Gastrocnemius medialis (tissue), 4 donors: Measurements from ENCODE around the gene PROC. TPM values are rescaled to one million over a fixed set of nuclear protein-coding genes. Genes with fewer than 3 reads are reported as not detected.

Experiments
- ATAC-seq, 2 donors: fragments of 150-250 bp; one replicate each; pipeline ENCODE4 v1.9.1; 2016
- DNase-seq, 2 donors: peaks; one replicate each; pipeline ENCODE4 v3.0.0-alpha.2; 2019
- H3K27ac ChIP-seq, 4 donors: fragments of 200-600 bp; sonication (generic); 1 replicate in 1 of 4; 2 replicates in 3 of 4; pipeline ENCODE4 v1.5.1; 2016 to 2018; ENCODE audit warnings: mild to moderate bottlenecking in 2 of 4, moderate library complexity in 1 of 4
- H3K27me3 ChIP-seq, 3 donors: fragments of 200-600 bp; sonication (generic) in 2 of 3; 1 replicate in 1 of 3; 2 replicates in 2 of 3; pipeline versions ENCODE4 v1.5.1 to v1.6.0; 2016 to 2019; ENCODE audit warnings: mild to moderate bottlenecking in 1 of 3, moderate library complexity in 1 of 3
- H3K36me3 ChIP-seq, 2 donors: fragments of 200-600 bp; sonication (generic) in 1 of 2; one replicate each; pipeline ENCODE4 v1.5.1; 2017 to 2018
- H3K4me1 ChIP-seq, 2 donors: fragments of 200-600 bp; sonication (generic) in 1 of 2; one replicate each; pipeline ENCODE4 v1.5.1; 2016 to 2017; ENCODE audit warnings: mild to moderate bottlenecking in 2 of 2
- H3K4me3 ChIP-seq, 4 donors: fragments of 200-600 bp; sonication (generic) in 3 of 4; 1 replicate in 1 of 4; 2 replicates in 3 of 4; pipeline ENCODE4 v1.5.1; 2016 to 2019; ENCODE audit warnings: mild to moderate bottlenecking in 2 of 4
- H3K9me3 ChIP-seq, 3 donors: fragments of 200-600 bp; sonication (generic) in 2 of 3; 1 replicate in 1 of 3; 2 replicates in 2 of 3; pipeline ENCODE4 v1.5.1; 2016 to 2019
- POLR2A ChIP-seq, 2 donors: fragments of 450-650 bp; IDR thresholded peaks; one replicate each; pipeline ENCODE4 v1.6.1; 2017; ENCODE audit warnings: antibody characterized with exemption in 2 of 2, mild to moderate bottlenecking in 2 of 2, moderate library complexity in 2 of 2
- in situ Hi-C, 4 donors: fragments of 200-750 bp; cut with MboI; loops; one replicate each; pipeline versions ENCODE4 v1.15.0 to v1.8.0; 2017; ENCODE audit warnings: low sequenced_read_pairs in 4 of 4
- intact Hi-C: fragments of 100-400 bp; cut with DNase I; formaldehyde crosslinking; loops from one replicate; pipeline ENCODE4 v1.15.1; 2023; ENCODE audit warnings: low total_unique reads
- total RNA-seq, 4 donors: library from RNA; depleted of rRNA; stranded (reverse); fragments of >200 nt; gene quantifications; one replicate each; pipeline versions ENCODE4 v1.1.0 to v1.2.3, GENCODE V29; 2016
- TF ChIP-seq, protein P1 (sequence below), 5 experiments: fragments of 450-650 bp in 3 of 5; fragments of 200-600 bp in 2 of 5; sonication (generic) in 2 of 5; IDR thresholded peaks in 4 of 5; conservative IDR thresholded peaks in 1 of 5; 1 replicate in 4 of 5; 2 replicates in 1 of 5; pipeline ENCODE4 v1.5.1; 2016 to 2019; ENCODE audit warnings: antibody characterized with exemption in 5 of 5, mild to moderate bottlenecking in 3 of 5, moderate library complexity in 3 of 5

PROC gene
- total RNA-seq, 4 donors from 2014 or later = 0.29 to 0.58 TPM; not detected in 2

GRCh38 chr2:127462461-127462860 lies 44.2 kb downstream of the PROC start:
- Histone ChIP-seq H3K36me3 (no peaks in the 10 kb centered on the region), H3K9me3 (no peaks in the 10 kb centered on the region), H3K4me3 (no peak overlapping the region), H3K27ac (no peak overlapping the region), H3K27me3 (no peaks in the 10 kb centered on the region), H3K4me1 (no peaks in the 10 kb centered on the region)
- ATAC-seq (no peak), DNase-seq (no peak)
- TF ChIP-seq, protein P1, sequence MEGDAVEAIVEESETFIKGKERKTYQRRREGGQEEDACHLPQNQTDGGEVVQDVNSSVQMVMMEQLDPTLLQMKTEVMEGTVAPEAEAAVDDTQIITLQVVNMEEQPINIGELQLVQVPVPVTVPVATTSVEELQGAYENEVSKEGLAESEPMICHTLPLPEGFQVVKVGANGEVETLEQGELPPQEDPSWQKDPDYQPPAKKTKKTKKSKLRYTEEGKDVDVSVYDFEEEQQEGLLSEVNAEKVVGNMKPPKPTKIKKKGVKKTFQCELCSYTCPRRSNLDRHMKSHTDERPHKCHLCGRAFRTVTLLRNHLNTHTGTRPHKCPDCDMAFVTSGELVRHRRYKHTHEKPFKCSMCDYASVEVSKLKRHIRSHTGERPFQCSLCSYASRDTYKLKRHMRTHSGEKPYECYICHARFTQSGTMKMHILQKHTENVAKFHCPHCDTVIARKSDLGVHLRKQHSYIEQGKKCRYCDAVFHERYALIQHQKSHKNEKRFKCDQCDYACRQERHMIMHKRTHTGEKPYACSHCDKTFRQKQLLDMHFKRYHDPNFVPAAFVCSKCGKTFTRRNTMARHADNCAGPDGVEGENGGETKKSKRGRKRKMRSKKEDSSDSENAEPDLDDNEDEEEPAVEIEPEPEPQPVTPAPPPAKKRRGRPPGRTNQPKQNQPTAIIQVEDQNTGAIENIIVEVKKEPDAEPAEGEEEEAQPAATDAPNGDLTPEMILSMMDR (IDR thresholded peaks at IDR 0.05 in 4 of 5, conservative IDR thresholded peaks at IDR 0.05 in 1 of 5) = no peak
- no peak for TF ChIP-seq POLR2A (IDR thresholded peaks at IDR 0.05)
- intact Hi-C loops = no loop called here
- in situ Hi-C loops = no loop called here

GRCh38 chr2:127463155-127463991 lies 45.1 kb downstream of the PROC start:
- H3K27ac ChIP-seq = no peak overlapping the region
- TF ChIP-seq, protein P1 (IDR thresholded peaks at IDR 0.05 in 4 of 5, conservative IDR thresholded peaks at IDR 0.05 in 1 of 5) = no peak
- no peak for TF ChIP-seq POLR2A (IDR thresholded peaks at IDR 0.05)
- ATAC-seq = no peak
- H3K4me1 ChIP-seq = no peaks in the 10 kb centered on the region
- H3K4me3 ChIP-seq = no peak overlapping the region
- no peak for DNase-seq
- in situ Hi-C loops (no loop called here), intact Hi-C loops (no loop called here)
- peaks cover 0 to 7% of the 10 kb centered on the region in 2 donors for H3K36me3 ChIP-seq
- no peaks in the 10 kb centered on the region for H3K9me3 ChIP-seq
- no peaks in the 10 kb centered on the region for H3K27me3 ChIP-seq

GRCh38 chr2:127464470-127465257 lies 46.4 kb downstream of the PROC start:
- Histone ChIP-seq H3K4me3 (no peak overlapping the region), H3K9me3 (no peaks in the 10 kb centered on the region), H3K36me3 (peaks cover 0 to 20% of the 10 kb centered on the region in 2 donors), H3K4me1 (no peaks in the 10 kb centered on the region), H3K27me3 (no peaks in the 10 kb centered on the region), H3K27ac (no peak overlapping the region)
- intact Hi-C loops = no loop called here
- in situ Hi-C loops = no loop called here
- ATAC-seq (no peak), DNase-seq (no peak)
- TF ChIP-seq, protein P1 (IDR thresholded peaks at IDR 0.05 in 4 of 5, conservative IDR thresholded peaks at IDR 0.05 in 1 of 5) = no peak
- TF ChIP-seq POLR2A (IDR thresholded peaks at IDR 0.05) = no peak

- H3K27ac ChIP-seq = no peak overlapping the region
- no peaks in the 10 kb centered on the region for H3K9me3 ChIP-seq
- TF ChIP-seq, protein P1 (IDR thresholded peaks at IDR 0.05 in 4 of 5, conservative IDR thresholded peaks at IDR 0.05 in 1 of 5) = no peak
- TF ChIP-seq POLR2A (IDR thresholded peaks at IDR 0.05) = no peak
- no peaks in the 10 kb centered on the region for H3K4me1 ChIP-seq
- ATAC-seq = no peak
- DNase-seq = no peak
- no peak overlapping the region for H3K4me3 ChIP-seq
- no peaks in the 10 kb centered on the region for H3K27me3 ChIP-seq
- peaks cover 0 to 24% of the 10 kb centered on the region in 2 donors for H3K36me3 ChIP-seq
- intact Hi-C loops (no loop called here), in situ Hi-C loops (no loop called here)
These were observed 47.0 kb downstream of the PROC start for GRCh38 chr2:127465258-127465657.
